Upper lobe of left lung (tissue), 4 donors: ENCODE measurements around the gene MMP7.

ENCODE experiments used
- CTCF ChIP-seq, 6 experiments: fragments of 450-650 bp in 4 of 6; fragments of 200-600 bp in 2 of 6; sonication (generic) in 2 of 6; IDR thresholded peaks; one replicate each; pipeline ENCODE4 v1.5.1; 2016 to 2019; ENCODE audit warnings: antibody characterized with exemption in 6 of 6
- EP300 ChIP-seq, 4 donors: sonication (generic); formaldehyde crosslinking; IDR thresholded peaks; one replicate each; pipeline ENCODE4 v1.5.1; 2017; ENCODE audit warnings: antibody characterized with exemption in 4 of 4, control low read depth in 2 of 4

GRCh38 chr11:102476812-102477211, 53.7 kb downstream of the MMP7 start:
- no peak for TF ChIP-seq CTCF (IDR thresholded peaks at IDR 0.05)
- no peak for TF ChIP-seq EP300 (IDR thresholded peaks at IDR 0.05)
